SW 1271 (cell line): ENCODE measurements around the gene LCT.
A peak's percentile ranks its signal among the peaks of the same experiment; 100 is the strongest.
"Not testable (repeated sequence)": the region's sequence is repeated elsewhere in the genome, so short reads cannot be mapped to it uniquely, and the experiment has no call there.

Experiments
- DNase-seq, 2 experiments: peaks; one replicate each; lab custom pipeline; 2025; lab: John Stamatoyannopoulos, UW

LCT gene

GRCh38 chr2:135836596-135837270 is at the start of gene LCT:
TSS of gene LCT (minus strand) at chr2:135837184. CDS start at chr2:135837169, 15 bp downstream.
- DNase-seq, result no peak

GRCh38 chr2:135885709-135886108 is 48.7 kb upstream of the LCT start:
- DNase-seq, result no peak

- DNase-seq, result no peak
Measured at GRCh38 chr2:135882415-135882814, 45.4 kb upstream of the LCT start.

DNA sequence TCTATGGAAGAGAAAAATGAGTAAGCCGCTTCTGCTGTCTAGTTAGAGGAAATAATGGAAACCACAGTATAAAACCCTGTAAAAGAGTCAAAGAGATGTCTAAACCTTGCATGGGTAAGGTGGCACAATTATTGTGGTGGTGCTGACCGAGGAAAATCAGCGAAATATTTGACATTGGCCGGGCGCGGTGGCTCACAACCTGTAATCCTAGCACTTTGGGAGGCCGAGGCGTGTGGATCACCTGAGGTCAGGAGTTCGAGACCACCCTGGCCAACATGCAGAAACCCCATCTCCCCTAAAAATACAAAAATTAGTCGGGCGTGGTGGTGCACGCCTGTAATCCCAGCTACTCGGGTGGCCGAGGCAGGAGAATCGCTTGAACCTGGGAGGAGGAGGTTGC is 39.8 kb upstream of the LCT start:
- not testable (repeated sequence) for DNase-seq

- peak; percentile 88 to 96 for DNase-seq
Measured at GRCh38 chr2:135876066-135876711, 39.2 kb upstream of the LCT start, which contains the start of gene MCM6. TSS of gene MCM6 (minus strand) at chr2:135876443. CDS start at chr2:135876365, 78 bp downstream.

DNA sequence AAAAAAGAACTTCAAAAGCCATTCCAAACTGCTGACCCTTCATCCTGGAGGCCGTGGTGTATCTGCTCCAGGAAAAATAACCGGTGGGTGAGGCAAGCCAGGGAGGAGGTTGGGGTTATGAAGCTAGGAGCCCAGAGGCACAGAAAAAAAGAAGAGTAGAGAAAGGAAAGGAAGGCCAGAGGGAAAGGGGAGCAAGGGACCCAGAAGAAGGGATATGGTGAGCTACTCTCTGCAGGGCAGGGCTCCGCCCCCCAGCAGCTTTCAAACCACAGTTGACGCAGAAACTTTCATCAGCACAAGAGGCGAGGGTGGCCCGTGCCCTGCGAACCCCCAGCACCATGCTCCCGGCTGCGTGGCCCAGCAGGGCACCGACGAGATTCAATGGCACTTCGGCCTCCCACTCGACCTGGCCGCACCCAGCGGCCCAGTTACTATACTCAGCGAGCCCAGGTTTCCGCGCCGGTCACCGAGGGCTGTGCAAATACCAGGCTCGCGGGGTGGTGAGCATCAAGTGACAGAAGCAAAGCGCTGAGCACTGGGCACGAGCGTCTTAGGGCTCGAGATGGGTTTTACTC is 38.6 kb upstream of the LCT start:
- DNase-seq, result peak in 1 of 2 experiments; percentile 45

- no peak for DNase-seq
Measured at GRCh38 chr2:135874777-135875365, 37.9 kb upstream of the LCT start.

- no peak for DNase-seq
Measured at GRCh38 chr2:135870571-135870970, 33.6 kb upstream of the LCT start.

DNA sequence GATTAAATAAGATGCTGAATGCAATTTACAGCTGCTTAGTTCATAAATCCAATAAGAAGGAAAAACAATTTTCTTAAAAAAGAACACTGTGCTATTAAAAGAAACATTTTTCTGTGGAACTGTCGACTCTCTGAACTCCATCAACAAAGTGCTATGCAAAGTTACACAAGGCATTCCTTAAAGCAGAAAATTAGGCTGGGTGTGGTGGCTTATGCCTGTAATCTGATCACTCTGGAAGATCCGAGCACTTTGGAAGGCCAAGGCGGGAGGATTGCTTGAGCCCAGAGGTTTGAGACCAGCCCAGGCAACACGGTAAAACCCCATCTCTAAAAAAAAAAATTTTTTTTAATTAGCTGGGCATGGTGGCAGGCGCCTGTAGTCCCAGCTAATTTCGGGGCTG is 26.2 kb upstream of the LCT start:
- DNase-seq, result no peak

GRCh38 chr2:135862718-135863117 is 25.7 kb upstream of the LCT start:
- no peak for DNase-seq

- no peak for DNase-seq
Measured at GRCh38 chr2:135853401-135853800, 16.4 kb upstream of the LCT start.

DNA sequence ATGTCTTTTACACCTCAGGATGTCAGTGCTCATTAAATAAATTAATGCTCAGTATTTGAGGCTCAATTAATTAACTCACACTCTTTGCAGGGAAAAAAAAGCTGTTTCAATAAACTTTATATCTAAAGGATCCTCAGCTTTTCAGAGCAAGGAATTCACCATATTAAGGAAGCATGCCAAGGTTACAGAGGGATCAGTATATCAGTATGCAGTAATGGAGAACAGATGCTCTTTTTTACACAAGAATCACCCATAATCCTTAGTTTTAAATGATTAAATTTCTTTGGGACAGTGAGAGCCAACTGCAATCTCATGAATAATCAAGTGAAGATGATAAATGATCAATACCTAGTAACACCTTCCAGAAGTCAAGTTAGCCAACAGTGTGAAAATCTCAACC is 14.9 kb upstream of the LCT start:
- DNase-seq, result no peak

GRCh38 chr2:135850892-135851668 is 14.1 kb upstream of the LCT start:
- no peak for DNase-seq

GRCh38 chr2:135849087-135849486 is 12.1 kb upstream of the LCT start:
- no peak for DNase-seq

DNA sequence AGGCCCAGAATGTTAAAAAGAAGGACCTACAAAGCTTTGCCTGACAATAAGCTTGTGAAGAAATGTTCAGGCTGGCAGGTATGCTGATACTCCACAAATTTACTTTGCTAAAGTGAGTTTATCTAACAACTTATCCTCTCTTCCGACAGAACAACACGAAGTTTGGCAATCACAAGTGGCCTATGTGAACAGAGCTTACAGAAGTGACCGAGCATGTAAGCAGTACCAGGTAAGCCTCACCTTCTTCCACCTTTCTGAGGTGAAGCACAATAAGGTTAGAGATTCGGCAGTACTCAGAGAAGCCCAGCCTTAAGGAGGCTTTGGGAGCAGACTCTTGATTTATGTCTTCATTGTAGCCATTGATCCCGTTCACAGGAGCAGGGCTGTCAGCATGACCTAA is 9.0 kb upstream of the LCT start:
- no peak for DNase-seq

- no peak for DNase-seq
Measured at GRCh38 chr2:135845257-135845656, 8.3 kb upstream of the LCT start.

DNA sequence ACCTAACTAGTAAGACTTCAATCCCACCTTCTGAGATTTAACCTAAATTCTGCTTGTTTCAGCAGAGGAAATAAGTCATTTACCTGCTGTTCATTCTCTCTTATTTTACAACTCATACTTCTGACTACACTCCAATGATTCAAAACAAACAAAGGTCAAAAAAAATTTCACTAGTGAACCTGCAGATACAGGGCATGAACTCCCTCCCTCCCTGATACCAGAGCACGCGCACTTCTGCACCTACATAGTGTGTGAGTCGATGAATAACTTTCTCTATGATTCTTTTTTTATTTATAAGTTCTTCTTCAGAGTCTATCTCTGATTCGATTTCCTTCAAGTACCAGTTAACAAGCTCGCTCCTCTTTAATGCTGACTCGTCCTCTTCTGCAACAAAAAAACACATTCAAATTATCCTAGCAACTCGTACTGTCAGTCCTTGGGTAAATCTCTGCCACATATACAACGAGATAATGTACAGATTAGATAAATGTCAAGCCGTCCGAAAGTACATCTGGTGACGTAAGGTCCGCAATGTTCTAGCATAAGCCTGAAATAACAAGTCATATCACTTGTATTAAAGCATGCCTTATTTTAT is 7.4 kb upstream of the LCT start:
- no peak for DNase-seq

DNA sequence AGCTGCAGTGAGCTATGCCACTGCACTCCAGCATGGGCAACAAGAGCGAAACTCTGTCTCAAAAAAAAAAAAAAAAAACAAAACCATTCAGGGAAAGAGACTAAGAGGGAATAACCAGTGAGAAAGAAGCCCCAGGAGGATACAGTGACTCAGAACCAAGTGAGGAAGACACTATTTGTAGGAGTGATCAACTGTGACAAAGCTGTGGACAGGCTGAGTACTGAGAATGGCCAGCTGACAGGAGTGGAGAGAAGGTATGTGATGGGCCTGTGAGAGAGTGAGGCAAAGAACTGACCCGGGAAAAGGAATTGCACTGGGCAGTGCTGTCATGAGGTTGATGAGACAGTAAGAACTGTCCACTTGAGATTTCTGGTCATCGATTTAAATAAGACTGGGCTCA is 6.7 kb upstream of the LCT start:
- DNase-seq, result no peak

DNA sequence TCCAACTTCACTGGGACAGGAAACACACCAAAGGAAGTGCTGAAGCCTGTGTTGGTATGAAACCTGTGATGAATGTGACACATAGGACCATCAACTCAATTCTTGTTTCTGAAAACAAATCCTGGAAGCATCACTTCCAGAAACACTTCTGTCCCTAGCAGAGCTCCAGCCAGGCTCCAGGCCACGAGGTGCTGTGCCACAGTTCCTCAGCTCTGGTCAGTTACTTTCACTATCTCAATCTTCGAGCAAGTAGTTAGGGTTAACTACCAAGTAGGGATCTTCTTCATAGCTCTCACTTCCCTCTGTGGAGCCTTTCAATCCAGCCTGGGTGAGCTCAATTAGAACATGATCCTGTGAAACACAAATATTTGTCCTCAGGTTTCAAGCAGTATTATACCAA is 3.6 kb upstream of the LCT start:
- no peak for DNase-seq

DNA sequence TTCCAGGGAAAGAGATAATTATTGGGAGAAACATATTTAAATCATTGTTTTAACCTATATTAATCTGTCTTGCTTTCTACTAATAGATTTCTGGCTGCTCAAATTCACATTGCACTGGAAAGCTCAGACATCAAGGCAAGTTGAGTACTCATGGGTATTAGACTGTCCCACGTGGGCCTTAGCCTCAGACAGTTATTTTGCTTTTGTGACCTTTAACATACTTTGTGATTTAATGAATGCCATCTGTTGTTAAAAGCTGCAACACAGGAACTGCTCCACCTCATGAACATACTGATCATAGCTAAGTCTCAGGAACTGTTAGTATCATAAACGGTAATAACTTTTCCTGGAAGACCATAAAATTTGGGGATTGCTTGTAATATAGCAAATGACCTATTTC is 2.7 kb upstream of the LCT start:
- no peak for DNase-seq

GRCh38 chr2:135838502-135838901 is 1.5 kb upstream of the LCT start:
- no peak for DNase-seq

DNA sequence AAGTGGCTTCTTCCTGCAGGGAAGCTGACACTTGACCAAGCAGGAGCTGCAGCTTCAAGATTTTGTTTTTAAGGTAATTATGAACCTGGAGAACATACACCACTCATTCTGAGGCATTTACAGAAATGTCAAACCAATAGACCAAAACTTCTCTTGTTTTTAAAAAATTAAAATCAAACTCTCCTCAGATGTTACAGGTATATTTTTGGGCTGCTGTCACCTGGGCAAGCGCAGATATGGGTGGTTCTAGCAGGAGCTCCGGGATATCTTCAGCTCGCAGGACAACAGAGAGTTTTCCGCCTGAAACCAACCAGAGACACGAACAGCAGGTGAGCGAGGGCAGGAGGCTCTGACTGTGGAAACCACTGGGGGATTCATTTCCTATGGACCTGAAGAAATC is 4.1 kb downstream of the LCT start:
- no peak for DNase-seq
